Activated CD8-positive, alpha-beta memory T cell treated with anti-CD3 and anti-CD28 coated beads for 1 hour (primary cell): ENCODE data around the gene SMYD3.

Experiments used
- DNase-seq, 2 donors: peaks; one replicate each; pipeline ENCODE4 v3.0.0-alpha.2; 2020; ENCODE audit warnings: low read depth in 1 of 2; ENCODE audit errors: extremely low read depth in 1 of 2

SMYD3 gene

GRCh38 chr1:245862812-245863540 is 644.1 kb downstream of the SMYD3 start:
- no peak for DNase-seq

DNA sequence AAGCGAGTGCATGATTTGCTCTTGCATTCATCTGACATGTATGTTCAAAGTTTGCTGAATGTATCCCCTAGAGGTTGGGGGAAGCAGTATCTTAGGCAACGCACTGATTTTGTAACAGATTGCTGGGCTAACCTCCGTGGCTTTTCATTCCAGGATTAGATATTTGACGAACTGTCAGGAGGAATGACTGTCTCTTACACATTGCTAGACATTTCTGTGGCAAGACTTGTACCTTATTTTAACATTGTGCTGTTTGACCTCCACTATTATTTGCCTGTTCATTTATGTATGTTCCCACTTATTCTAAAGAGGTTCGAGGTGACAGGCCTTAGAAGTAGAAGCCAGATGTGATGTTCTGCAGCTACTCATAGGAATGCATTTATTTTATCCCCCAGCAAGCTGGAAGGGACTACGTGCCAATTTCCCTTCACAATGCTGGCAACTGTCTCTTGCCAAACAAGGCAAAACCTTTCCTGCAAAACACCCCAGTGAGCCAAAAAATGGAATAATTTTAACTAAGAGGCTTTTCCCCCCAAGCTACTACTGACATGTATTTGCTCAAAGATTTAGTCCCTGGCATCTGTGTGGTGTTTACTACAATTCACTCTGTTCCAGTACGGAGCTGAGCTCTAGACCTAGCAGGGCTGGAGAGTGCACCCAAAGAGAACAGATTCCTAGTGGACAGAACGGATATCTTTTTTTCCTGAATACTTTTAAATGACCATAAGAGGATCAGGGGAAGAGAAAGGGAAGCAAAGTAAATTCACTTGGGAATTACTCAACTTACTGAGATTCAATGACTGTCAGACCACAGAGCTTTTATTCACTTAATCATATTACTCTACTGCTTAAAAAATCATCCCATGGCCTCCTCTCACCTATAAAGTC is 646.2 kb downstream of the SMYD3 start:
- no peak for DNase-seq

DNA sequence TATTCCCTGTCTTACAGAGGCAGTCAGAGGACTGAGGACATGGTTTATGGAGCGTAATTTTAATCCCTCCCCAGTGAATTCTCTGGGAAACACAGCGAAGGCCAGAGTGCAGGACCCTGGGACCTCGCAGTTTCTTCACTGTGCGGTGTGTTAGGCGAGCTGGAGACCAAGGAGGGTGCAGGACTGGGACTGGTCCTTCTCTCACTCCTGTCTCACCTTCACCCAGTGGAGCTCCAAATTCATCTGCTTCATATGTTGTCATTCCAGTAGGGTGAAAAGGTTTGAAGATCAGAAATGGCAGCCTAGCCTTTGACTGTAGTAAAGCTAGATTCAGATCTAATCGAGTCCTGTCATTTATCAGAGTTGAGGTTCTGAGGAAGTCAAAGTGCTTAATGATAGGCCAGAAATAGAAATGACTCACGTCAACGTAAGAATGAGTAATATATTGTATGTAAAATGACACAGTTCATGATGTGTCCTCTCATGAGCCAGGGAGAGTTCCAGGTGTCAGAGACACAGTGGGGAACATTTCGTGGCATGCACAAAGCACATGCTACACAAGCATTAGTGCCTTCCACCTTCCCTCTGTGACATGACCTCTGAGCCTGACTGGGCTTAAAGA is 647.5 kb downstream of the SMYD3 start:
- DNase-seq = no peak

DNA sequence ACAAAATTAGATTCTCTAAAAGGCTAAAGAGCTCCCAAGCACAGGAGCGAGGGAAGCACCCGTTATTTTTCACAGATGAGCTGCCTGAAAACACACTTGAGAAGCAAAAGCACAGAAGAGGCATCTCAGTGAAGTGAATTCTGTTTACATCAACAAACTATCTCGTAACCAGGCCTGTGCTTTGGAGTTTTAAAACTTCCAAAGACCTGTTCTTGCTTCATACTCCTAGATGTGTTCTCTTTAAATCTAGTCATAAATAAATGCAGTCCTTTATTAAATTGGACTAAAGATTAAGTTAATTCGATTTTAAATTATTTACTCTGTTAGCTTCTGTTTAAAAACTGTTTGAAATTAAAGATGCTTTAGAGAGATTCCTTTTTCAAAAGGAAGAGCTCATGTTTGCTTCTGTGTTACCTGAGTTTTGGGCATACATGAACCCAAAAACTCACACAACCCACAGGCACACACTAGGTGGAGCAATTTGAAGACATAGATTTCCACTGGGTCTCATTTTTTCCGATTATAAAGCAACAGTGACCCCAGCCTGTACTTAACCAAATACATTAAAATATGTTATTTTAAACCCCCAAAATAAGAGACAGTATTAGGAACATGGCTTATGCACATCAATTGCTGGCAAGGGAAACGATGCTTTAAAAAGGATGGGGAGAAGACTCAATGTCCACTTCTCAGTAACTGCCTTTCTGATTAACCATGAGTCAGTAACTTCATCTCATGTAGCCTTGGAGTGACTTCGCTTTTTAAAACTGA is 648.2 kb downstream of the SMYD3 start:
- DNase-seq = no peak

DNA sequence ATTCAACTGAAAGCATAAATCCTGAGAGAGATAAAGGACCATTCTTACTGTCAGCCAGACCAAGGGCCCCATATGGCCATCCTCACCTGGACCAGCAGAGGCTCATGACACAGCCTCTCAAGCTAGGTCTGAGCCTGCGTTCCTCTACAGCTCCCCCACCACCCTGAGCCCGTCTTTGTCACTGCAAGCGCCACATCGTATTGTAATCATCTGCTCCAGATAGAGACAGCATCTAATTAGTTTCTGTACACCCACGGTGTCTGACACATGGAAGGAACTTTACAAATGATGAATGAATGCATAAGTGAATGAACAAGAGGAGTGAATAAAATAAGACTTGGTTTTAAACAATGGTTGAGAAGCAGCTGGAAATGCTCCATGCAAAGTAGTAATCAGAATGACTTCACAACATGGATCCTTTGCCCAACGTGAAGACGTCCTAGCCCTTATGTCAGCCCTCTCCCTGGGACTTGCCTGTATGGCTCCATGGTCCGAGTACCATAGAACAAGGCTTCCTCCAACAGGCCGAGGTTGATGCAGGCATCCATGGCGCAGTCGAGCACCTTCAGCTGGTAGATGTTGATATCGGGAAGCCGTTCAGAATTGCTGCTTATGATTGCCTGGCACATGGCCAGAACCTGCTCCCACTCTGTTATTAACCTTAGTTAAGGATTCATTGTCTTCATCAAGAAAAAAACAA is 648.9 kb downstream of the SMYD3 start:
- no peak for DNase-seq

DNA sequence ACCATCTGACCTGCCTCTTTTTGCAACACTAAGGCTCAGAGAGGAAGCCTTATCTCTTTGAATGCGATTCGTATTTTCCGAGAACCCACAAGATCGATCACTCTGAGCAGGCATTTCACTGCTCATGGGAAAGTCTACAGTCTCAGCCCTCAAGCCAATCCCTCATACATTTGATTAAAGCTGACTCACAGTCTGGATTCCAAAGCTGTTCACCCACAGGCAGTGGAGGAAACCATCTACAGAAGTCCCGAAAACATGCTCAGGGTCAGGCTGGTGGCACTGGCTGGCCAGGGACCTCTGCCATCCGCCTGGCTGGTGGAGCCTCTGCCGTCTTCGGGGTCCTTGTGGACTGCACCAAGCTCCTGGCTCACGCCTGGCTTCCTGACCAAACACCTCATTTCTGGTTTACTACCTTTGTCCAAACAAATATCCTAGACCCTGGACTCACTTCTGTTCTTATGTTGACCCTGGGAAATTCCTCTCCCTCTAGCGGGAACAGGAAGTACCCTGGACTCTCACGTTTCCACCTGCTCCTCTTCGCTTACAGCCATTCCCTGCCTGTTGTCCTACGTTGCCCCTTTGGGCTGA is 650.0 kb downstream of the SMYD3 start:
- no peak for DNase-seq

GRCh38 chr1:245855846-245856730 is 651.0 kb downstream of the SMYD3 start:
- no peak for DNase-seq

GRCh38 chr1:245853291-245853690 is 653.8 kb downstream of the SMYD3 start:
- no peak for DNase-seq

DNA sequence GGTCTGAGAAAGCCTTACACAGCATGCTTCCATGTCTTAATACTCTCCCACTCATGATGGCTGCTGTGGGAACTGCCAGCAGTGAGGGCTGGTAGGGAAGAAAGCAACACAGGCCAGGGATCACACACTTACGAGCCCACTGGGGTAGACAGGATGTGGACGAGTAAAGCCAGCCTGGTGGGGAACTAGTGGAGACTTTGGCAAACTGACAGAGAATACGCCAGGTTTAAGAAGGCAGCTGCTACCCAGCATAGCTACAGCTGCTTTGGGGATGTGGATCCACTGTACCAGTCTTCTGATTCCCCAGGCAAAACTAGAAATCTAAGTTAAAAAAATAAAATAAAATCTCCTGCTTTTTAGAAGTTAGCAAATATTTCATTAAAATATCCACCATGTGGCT is 664.0 kb downstream of the SMYD3 start:
- DNase-seq = no peak

GRCh38 chr1:245842106-245842505 is 665.0 kb downstream of the SMYD3 start:
- DNase-seq = no peak

DNA sequence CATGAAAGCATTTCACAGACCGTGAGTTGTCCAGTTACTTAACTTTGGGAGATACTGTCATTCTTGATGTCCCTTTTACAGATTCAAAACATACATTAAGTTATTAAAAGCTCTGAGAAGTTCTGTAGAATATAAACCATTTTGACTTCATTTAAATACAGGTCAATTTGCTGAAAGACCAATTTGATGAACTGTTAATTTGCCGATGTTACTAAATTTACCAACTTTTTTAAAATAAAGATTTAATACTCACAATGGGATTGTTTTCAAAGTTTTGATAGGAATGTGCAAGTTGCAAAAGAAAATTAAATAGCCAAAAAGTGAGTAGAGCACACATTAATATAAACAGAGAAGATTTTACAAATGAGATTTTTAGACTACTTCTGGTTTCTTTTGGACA is 666.1 kb downstream of the SMYD3 start:
- DNase-seq = no peak

DNA sequence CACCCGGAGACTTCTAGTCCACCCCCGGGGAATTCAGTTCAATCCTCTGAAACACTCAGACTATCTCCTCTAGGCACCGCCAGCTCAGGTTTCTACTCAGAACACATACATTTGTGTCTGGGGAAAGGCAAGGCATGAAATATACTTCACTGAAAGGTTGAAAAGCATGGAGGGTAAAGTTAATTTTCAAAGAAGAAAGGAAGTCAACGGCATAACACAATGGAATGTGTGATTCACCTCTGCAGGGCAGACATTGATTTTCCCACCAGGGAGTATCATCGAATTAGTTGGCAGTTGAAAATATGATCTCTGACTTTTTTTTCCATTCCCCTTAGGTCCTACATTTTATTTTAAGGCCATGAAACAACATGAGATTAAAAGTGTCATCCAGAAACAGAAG is 669.4 kb downstream of the SMYD3 start:
- no peak for DNase-seq

DNA sequence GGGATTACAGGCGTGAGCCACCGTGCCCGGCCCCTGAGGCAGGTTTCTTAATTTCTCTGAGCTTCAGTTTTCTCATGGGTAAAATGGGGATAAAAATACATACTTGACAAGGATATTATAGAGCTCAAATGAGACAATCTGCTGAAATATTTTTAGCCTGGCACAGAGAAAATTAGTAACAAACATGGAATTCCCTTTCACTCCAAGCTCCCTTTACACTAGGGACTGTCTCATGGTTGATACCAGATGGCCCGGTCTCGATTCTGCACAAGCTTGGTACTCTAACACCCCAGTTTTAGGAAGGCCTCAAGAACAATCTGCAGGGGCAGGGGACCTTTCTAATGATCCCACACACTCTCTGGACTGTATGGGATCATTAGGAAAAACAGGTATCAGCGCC is 671.7 kb downstream of the SMYD3 start:
- DNase-seq = no peak

GRCh38 chr1:245834002-245834401 is 673.1 kb downstream of the SMYD3 start:
- no peak for DNase-seq

- no peak for DNase-seq
Measured at GRCh38 chr1:245832771-245833527, 674.1 kb downstream of the SMYD3 start.

- no peak for DNase-seq
Measured at GRCh38 chr1:245831518-245831917, 675.6 kb downstream of the SMYD3 start.

GRCh38 chr1:245829826-245830225 is 677.3 kb downstream of the SMYD3 start:
- no peak for DNase-seq

- DNase-seq = no peak
Measured at GRCh38 chr1:245829194-245829593, 677.9 kb downstream of the SMYD3 start.
